ENCODE data around the gene S100Z.
"Not testable (repeated sequence)": the region's sequence is repeated elsewhere in the genome, so short reads cannot be mapped to it uniquely, and the experiment has no call there.

S100Z gene

GRCh38 chr5:76821136-76821535 lies 28.7 kb upstream of the S100Z start:
- DNase-seq: no peak
- in situ Hi-C loops (cut with MboI; ENCODE audit: low pct_unique_long_range_greater_than_20kb, low sequenced_read_pairs): no loop called here

GRCh38 chr5:76822105-76822731 lies 27.6 kb upstream of the S100Z start:
- in situ Hi-C loops (cut with MboI; ENCODE audit: low pct_unique_long_range_greater_than_20kb, low sequenced_read_pairs): not testable (repeated sequence)

GRCh38 chr5:76826416-76826815 lies 23.4 kb upstream of the S100Z start:
- DNase-seq; in situ Hi-C loops (cut with MboI; ENCODE audit: low pct_unique_long_range_greater_than_20kb, low sequenced_read_pairs): not testable (repeated sequence)

More at GRCh38 chr5:76822105-76822731, 27.6 kb upstream of the S100Z start:
- not testable (repeated sequence) for DNase-seq

GRCh38 chr5:76831110-76831452 lies 18.7 kb upstream of the S100Z start:
- in situ Hi-C loops (cut with MboI; ENCODE audit: low pct_unique_long_range_greater_than_20kb, low sequenced_read_pairs): no loop called here
- DNase-seq: no peak

- in situ Hi-C loops (cut with MboI; ENCODE audit: low pct_unique_long_range_greater_than_20kb, low sequenced_read_pairs): no loop called here
- DNase-seq: no peak
Measured at GRCh38 chr5:76836181-76836580, 13.6 kb upstream of the S100Z start.

GRCh38 chr5:76836585-76836984 lies 13.2 kb upstream of the S100Z start:
- no peak for DNase-seq
- in situ Hi-C loops (cut with MboI; ENCODE audit: low pct_unique_long_range_greater_than_20kb, low sequenced_read_pairs): no loop called here

- in situ Hi-C loops (cut with MboI; ENCODE audit: low pct_unique_long_range_greater_than_20kb, low sequenced_read_pairs): no loop called here
- DNase-seq: no peak
Measured at GRCh38 chr5:76838481-76839261, 11.1 kb upstream of the S100Z start.

- DNase-seq: no peak
- in situ Hi-C loops (cut with MboI; ENCODE audit: low pct_unique_long_range_greater_than_20kb, low sequenced_read_pairs): no loop called here
Measured at GRCh38 chr5:76841361-76841760, 8.5 kb upstream of the S100Z start.

GRCh38 chr5:76845890-76846289 lies 3.9 kb upstream of the S100Z start:
- in situ Hi-C loops (cut with MboI; ENCODE audit: low pct_unique_long_range_greater_than_20kb, low sequenced_read_pairs): no loop called here
- no peak for DNase-seq

- in situ Hi-C loops (cut with MboI; ENCODE audit: low pct_unique_long_range_greater_than_20kb, low sequenced_read_pairs): no loop called here
- DNase-seq: no peak
Measured at GRCh38 chr5:76850543-76851145, 830 bp downstream of the S100Z start.

GRCh38 chr5:76851728-76852369 lies 2.0 kb downstream of the S100Z start:
- in situ Hi-C loops (cut with MboI; ENCODE audit: low pct_unique_long_range_greater_than_20kb, low sequenced_read_pairs): no loop called here
- DNase-seq: peak; percentile 79

GRCh38 chr5:76852772-76853171 lies 3.0 kb downstream of the S100Z start:
- in situ Hi-C loops (cut with MboI; ENCODE audit: low pct_unique_long_range_greater_than_20kb, low sequenced_read_pairs): no loop called here
- DNase-seq: no peak

- in situ Hi-C loops (cut with MboI; ENCODE audit: low pct_unique_long_range_greater_than_20kb, low sequenced_read_pairs); DNase-seq: not testable (repeated sequence)
Measured at GRCh38 chr5:76853741-76854140, 3.9 kb downstream of the S100Z start.

- in situ Hi-C loops (cut with MboI; ENCODE audit: low pct_unique_long_range_greater_than_20kb, low sequenced_read_pairs): no loop called here
- DNase-seq: no peak
Measured at GRCh38 chr5:76854644-76855043, 4.8 kb downstream of the S100Z start.

- DNase-seq; in situ Hi-C loops (cut with MboI; ENCODE audit: low pct_unique_long_range_greater_than_20kb, low sequenced_read_pairs): not testable (repeated sequence)
Measured at GRCh38 chr5:76855501-76855900, 5.7 kb downstream of the S100Z start.

GRCh38 chr5:76855961-76856360 lies 6.1 kb downstream of the S100Z start:
- in situ Hi-C loops (cut with MboI; ENCODE audit: low pct_unique_long_range_greater_than_20kb, low sequenced_read_pairs): no loop called here
- DNase-seq: peak; percentile 96

GRCh38 chr5:76856800-76857199 lies 7.0 kb downstream of the S100Z start:
- DNase-seq: peak; percentile 72
- in situ Hi-C loops (cut with MboI; ENCODE audit: low pct_unique_long_range_greater_than_20kb, low sequenced_read_pairs): not testable (repeated sequence)

GRCh38 chr5:76859591-76860247 lies 9.9 kb downstream of the S100Z start:
- peak; percentile 69 for DNase-seq
- in situ Hi-C loops (cut with MboI; ENCODE audit: low pct_unique_long_range_greater_than_20kb, low sequenced_read_pairs): no loop called here

- in situ Hi-C loops (cut with MboI; ENCODE audit: low pct_unique_long_range_greater_than_20kb, low sequenced_read_pairs): no loop called here
- DNase-seq: no peak
Measured at GRCh38 chr5:76861612-76862011, 11.8 kb downstream of the S100Z start.
